GM23338 (cell line): ENCODE data around the gene PER3. TPM values are rescaled to one million over a fixed set of nuclear protein-coding genes. Genes with fewer than 3 reads are reported as not detected.

ENCODE experiments used
- ATAC-seq: fragments of 200-7000 bp; cut with Tn5 transposase; 3 replicates; pipeline ENCODE4 v1.9.1; 2020
- DNase-seq: peaks from one replicate; pipeline ENCODE4 v3.0.0-alpha.2; 2015; ENCODE audit warnings: low spot score
- H2AFZ ChIP-seq: fragments of 200-600 bp; sonication (generic); 2 replicates; pipeline ENCODE4 v1.8.0; 2016; ENCODE audit warnings: antibody characterized with exemption, mild to moderate bottlenecking, moderate library complexity
- H3F3A ChIP-seq: fragments of 200-600 bp; sonication (generic); replicated peaks from 2 replicates; pipeline ENCODE4 v1.8.0; 2017; ENCODE audit warnings: antibody characterized with exemption, mixed run types, low read depth
- H3K27ac ChIP-seq: fragments of 200-600 bp; sonication (generic); 2 replicates; pipeline ENCODE4 v1.6.1; 2016; ENCODE audit warnings: low read depth
- H3K27me3 ChIP-seq: fragments of 200-600 bp; sonication (generic); 2 replicates; pipeline ENCODE4 v1.8.0; 2016; ENCODE audit warnings: mild to moderate bottlenecking, mixed run types, moderate library complexity; ENCODE audit not compliant: insufficient read depth
- H3K36me3 ChIP-seq: fragments of 200-600 bp; sonication (generic); 2 replicates; pipeline ENCODE4 v1.8.0; 2016; ENCODE audit warnings: mild to moderate bottlenecking; ENCODE audit not compliant: insufficient read depth
- H3K4me1 ChIP-seq: fragments of 200-600 bp; sonication (generic); 2 replicates; pipeline ENCODE4 v1.8.0; 2016; ENCODE audit warnings: mild to moderate bottlenecking, moderate library complexity; ENCODE audit not compliant: insufficient read depth
- H3K4me2 ChIP-seq: fragments of 200-600 bp; sonication (generic); 2 replicates; pipeline ENCODE4 v1.7.1; 2017; ENCODE audit warnings: mixed run types
- H3K4me3 ChIP-seq: fragments of 200-600 bp; sonication (generic); 2 replicates; pipeline ENCODE4 v1.6.1; 2016; ENCODE audit warnings: mixed run types
- H3K79me2 ChIP-seq: fragments of 200-600 bp; sonication (generic); replicated peaks from 2 replicates; pipeline ENCODE4 v1.8.0; 2017; ENCODE audit warnings: mild to moderate bottlenecking; ENCODE audit not compliant: insufficient read depth
- H3K9me2 ChIP-seq: fragments of 200-600 bp; sonication (generic); 2 replicates; pipeline ENCODE4 v1.8.0; 2017; ENCODE audit not compliant: insufficient read depth
- H4K20me1 ChIP-seq: fragments of 200-600 bp; sonication (generic); replicated peaks from 2 replicates; pipeline ENCODE4 v1.8.0; 2017; ENCODE audit warnings: mild to moderate bottlenecking; ENCODE audit not compliant: insufficient read depth
- H3K27ac Mint-ChIP-seq: 2 replicates; pipeline ENCODE4 v1.8.0; 2020; ENCODE audit warnings: inconsistent platforms, mild to moderate bottlenecking, moderate library complexity, mixed read lengths
- H3K27me3 Mint-ChIP-seq: 3 replicates; pipeline ENCODE4 v1.8.0; 2022; ENCODE audit warnings: low read depth, mild to moderate bottlenecking, moderate library complexity, mixed read lengths, inconsistent platforms; ENCODE audit not compliant: insufficient read depth, poor library complexity
- H3K36me3 Mint-ChIP-seq: 3 replicates; pipeline ENCODE4 v1.8.0; 2021; ENCODE audit warnings: low read depth, mild to moderate bottlenecking, inconsistent platforms, moderate library complexity, mixed read lengths
- H3K4me1 Mint-ChIP-seq: 3 replicates; pipeline ENCODE4 v1.8.0; 2020; ENCODE audit warnings: mild to moderate bottlenecking, inconsistent platforms, mixed read lengths
- H3K4me3 Mint-ChIP-seq: 3 replicates; pipeline ENCODE4 v1.8.0; 2021; ENCODE audit warnings: moderate library complexity, mild to moderate bottlenecking, inconsistent platforms, mixed read lengths
- H3K9me3 Mint-ChIP-seq: 3 replicates; pipeline ENCODE4 v1.8.0; 2020; ENCODE audit warnings: moderate library complexity, mild to moderate bottlenecking, inconsistent platforms, mixed read lengths
- CREB1 ChIP-seq: fragments of 250-450 bp; sonication (Bioruptor Pico); IDR thresholded peaks from 2 replicates; pipeline ENCODE4 v1.5.0; 2020; ENCODE audit warnings: low read depth, mild to moderate bottlenecking, moderate library complexity
- EZH2 ChIP-seq: fragments of 200-600 bp; sonication (generic); IDR thresholded peaks from one replicate; pipeline ENCODE4 v1.8.0; 2017; ENCODE audit warnings: antibody characterized with exemption, mild to moderate bottlenecking, low read depth; ENCODE audit not compliant: unreplicated experiment
- EZH2phosphoT487 ChIP-seq: fragments of 200-600 bp; sonication (generic); IDR thresholded peaks from one replicate; pipeline ENCODE4 v1.8.1; 2018; ENCODE audit warnings: antibody characterized with exemption; ENCODE audit not compliant: unreplicated experiment
- JUNB ChIP-seq: IDR thresholded peaks from one replicate; pipeline ENCODE4 v1.6.1; 2016; ENCODE audit warnings: antibody characterized with exemption; ENCODE audit not compliant: unreplicated experiment
- NANOG ChIP-seq: IDR thresholded peaks from 2 replicates; pipeline ENCODE4 v1.6.1; 2016; ENCODE audit warnings: antibody characterized with exemption, borderline replicate concordance
- POLR2AphosphoS5 ChIP-seq: IDR thresholded peaks from 2 replicates; pipeline ENCODE4 v1.6.1; 2016; ENCODE audit warnings: antibody characterized with exemption, low read depth
- STAT1 ChIP-seq: IDR thresholded peaks from one replicate; pipeline ENCODE4 v1.6.1; 2016; ENCODE audit warnings: antibody characterized with exemption; ENCODE audit not compliant: unreplicated experiment
- ZNF114 ChIP-seq: fragments of 250-450 bp; sonication (Bioruptor Pico); IDR thresholded peaks from 2 replicates; pipeline ENCODE4 v1.5.0; 2020; ENCODE audit warnings: mild to moderate bottlenecking, moderate library complexity
- ZNF331 ChIP-seq: fragments of 250-450 bp; sonication (Bioruptor Pico); IDR thresholded peaks from 2 replicates; pipeline ENCODE4 v1.5.0; 2020; ENCODE audit warnings: low read depth, mild to moderate bottlenecking, moderate library complexity
- ZNF462 ChIP-seq: fragments of 250-450 bp; sonication (Bioruptor Pico); IDR thresholded peaks from 2 replicates; pipeline ENCODE4 v1.5.0; 2020; ENCODE audit warnings: mild to moderate bottlenecking, moderate library complexity
- polyA plus RNA-seq: library from polyadenylated mRNA; unstranded; fragments of >200 nt; fragmentation: Nextera tagmentation; extraction: Ambion mirVana; gene quantifications from 2 replicates; pipeline ENCODE4 v1.2.1, GENCODE V29; 2016
- total RNA-seq: library from RNA; depleted of rRNA; stranded (reverse); fragments of >200 nt; shearing (Covaris generic); gene quantifications from 2 replicates; pipeline ENCODE4 v1.2.3, GENCODE V29; 2014
- TF ChIP-seq, protein P1 (sequence below): IDR thresholded peaks from 2 replicates; pipeline ENCODE4 v1.6.1; 2016; ENCODE audit warnings: antibody characterized with exemption
- TF ChIP-seq, protein P2 (sequence below): IDR thresholded peaks from one replicate; pipeline ENCODE4 v1.6.1; 2018; ENCODE audit warnings: antibody characterized with exemption; ENCODE audit not compliant: unreplicated experiment
- TF ChIP-seq, protein P3 (sequence below), 2 experiments: fragments of 200-600 bp in 1 of 2; sonication (generic) in 1 of 2; conservative IDR thresholded peaks; 2 replicates each; pipeline versions ENCODE4 v1.5.1 to v1.6.1; 2016 to 2017; ENCODE audit warnings: antibody characterized with exemption in 2 of 2, low read depth in 2 of 2, mild to moderate bottlenecking in 2 of 2, moderate library complexity in 1 of 2

PER3 gene
- total and polyA plus RNA-seq, 2 experiments from 2014 or later: 6.1 to 16.4 TPM

DNA sequence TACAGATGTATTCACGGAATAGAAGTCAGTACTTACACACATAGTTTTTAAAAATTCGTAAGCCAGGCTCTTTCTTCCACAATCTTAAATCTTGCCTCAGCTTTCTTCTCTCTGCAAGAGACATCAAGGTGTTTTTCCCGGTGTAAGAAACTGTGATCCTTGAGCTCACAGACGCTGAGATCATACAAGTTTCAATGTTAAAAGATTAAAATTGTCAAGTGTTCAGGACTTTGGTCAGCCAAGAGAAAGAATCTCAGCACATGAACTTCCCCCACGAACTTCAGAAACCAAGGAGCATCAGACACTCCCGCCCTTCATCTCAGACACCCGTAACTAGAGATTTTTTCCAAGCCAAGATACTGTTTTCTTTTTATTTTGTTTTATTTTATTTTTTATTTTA lies 62.6 kb downstream of the PER3 start:
- Histone ChIP-seq H3F3A (no peaks in the 10 kb centered on the region), H3K4me1 (no peaks in the 10 kb centered on the region), H2AFZ (no peak overlapping the region), H3K27ac (no peak overlapping the region), H3K79me2 (no peaks in the 10 kb centered on the region), H4K20me1 (no peaks in the 10 kb centered on the region; the same call in 1 of the 2 replicates), H3K4me2 (no peak overlapping the region), H3K36me3 (0 out of 2 replicates have a peak, but pooled peaks cover 11% of the 10 kb centered on the region), H3K27me3 (no peaks in the 10 kb centered on the region), H3K9me2 (no peaks in the 10 kb centered on the region), H3K4me3 (no peak overlapping the region)
- Mint-ChIP-seq H3K27ac (no peak overlapping the region), H3K9me3 (no peaks in the 10 kb centered on the region), H3K27me3 (peaks cover 5% of the 10 kb centered on the region), H3K36me3 (no peaks in the 10 kb centered on the region; the same call in 2 of the 3 replicates), H3K4me3 (no peak overlapping the region), H3K4me1 (no peaks in the 10 kb centered on the region)
- no peak for DNase-seq
- ATAC-seq: no peak
- no peak for TF ChIP-seq STAT1
- TF ChIP-seq, protein P1, sequence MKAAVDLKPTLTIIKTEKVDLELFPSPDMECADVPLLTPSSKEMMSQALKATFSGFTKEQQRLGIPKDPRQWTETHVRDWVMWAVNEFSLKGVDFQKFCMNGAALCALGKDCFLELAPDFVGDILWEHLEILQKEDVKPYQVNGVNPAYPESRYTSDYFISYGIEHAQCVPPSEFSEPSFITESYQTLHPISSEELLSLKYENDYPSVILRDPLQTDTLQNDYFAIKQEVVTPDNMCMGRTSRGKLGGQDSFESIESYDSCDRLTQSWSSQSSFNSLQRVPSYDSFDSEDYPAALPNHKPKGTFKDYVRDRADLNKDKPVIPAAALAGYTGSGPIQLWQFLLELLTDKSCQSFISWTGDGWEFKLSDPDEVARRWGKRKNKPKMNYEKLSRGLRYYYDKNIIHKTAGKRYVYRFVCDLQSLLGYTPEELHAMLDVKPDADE: no peak
- TF ChIP-seq EZH2: no peak
- no peak for TF ChIP-seq ZNF114 (CRISPR knock-in tag)
- TF ChIP-seq, protein P2, sequence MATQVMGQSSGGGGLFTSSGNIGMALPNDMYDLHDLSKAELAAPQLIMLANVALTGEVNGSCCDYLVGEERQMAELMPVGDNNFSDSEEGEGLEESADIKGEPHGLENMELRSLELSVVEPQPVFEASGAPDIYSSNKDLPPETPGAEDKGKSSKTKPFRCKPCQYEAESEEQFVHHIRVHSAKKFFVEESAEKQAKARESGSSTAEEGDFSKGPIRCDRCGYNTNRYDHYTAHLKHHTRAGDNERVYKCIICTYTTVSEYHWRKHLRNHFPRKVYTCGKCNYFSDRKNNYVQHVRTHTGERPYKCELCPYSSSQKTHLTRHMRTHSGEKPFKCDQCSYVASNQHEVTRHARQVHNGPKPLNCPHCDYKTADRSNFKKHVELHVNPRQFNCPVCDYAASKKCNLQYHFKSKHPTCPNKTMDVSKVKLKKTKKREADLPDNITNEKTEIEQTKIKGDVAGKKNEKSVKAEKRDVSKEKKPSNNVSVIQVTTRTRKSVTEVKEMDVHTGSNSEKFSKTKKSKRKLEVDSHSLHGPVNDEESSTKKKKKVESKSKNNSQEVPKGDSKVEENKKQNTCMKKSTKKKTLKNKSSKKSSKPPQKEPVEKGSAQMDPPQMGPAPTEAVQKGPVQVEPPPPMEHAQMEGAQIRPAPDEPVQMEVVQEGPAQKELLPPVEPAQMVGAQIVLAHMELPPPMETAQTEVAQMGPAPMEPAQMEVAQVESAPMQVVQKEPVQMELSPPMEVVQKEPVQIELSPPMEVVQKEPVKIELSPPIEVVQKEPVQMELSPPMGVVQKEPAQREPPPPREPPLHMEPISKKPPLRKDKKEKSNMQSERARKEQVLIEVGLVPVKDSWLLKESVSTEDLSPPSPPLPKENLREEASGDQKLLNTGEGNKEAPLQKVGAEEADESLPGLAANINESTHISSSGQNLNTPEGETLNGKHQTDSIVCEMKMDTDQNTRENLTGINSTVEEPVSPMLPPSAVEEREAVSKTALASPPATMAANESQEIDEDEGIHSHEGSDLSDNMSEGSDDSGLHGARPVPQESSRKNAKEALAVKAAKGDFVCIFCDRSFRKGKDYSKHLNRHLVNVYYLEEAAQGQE: no peak
- TF ChIP-seq EZH2phosphoT487: no peak
- no peak for TF ChIP-seq POLR2AphosphoS5
- TF ChIP-seq ZNF462 (CRISPR knock-in tag): no peak
- no peak for TF ChIP-seq ZNF331 (CRISPR knock-in tag)
- TF ChIP-seq, protein P3, sequence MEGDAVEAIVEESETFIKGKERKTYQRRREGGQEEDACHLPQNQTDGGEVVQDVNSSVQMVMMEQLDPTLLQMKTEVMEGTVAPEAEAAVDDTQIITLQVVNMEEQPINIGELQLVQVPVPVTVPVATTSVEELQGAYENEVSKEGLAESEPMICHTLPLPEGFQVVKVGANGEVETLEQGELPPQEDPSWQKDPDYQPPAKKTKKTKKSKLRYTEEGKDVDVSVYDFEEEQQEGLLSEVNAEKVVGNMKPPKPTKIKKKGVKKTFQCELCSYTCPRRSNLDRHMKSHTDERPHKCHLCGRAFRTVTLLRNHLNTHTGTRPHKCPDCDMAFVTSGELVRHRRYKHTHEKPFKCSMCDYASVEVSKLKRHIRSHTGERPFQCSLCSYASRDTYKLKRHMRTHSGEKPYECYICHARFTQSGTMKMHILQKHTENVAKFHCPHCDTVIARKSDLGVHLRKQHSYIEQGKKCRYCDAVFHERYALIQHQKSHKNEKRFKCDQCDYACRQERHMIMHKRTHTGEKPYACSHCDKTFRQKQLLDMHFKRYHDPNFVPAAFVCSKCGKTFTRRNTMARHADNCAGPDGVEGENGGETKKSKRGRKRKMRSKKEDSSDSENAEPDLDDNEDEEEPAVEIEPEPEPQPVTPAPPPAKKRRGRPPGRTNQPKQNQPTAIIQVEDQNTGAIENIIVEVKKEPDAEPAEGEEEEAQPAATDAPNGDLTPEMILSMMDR (conservative IDR thresholded peaks at IDR 0.05; ENCODE audit: low read depth in 2 of 2): no peak
- no peak for TF ChIP-seq CREB1 (CRISPR knock-in tag)
- TF ChIP-seq NANOG: no peak
- TF ChIP-seq JUNB: no peak
